Breast epithelium (tissue), 4 donors: ENCODE data around the gene GRIK1. TPM values are rescaled to one million over a fixed set of nuclear protein-coding genes. Genes with fewer than 3 reads are reported as not detected.

Experiments
- DNase-seq, 2 donors: peaks; one replicate each; pipeline ENCODE4 v3.0.0-alpha.2; 2019; ENCODE audit warnings: low spot score in 2 of 2
- H3K27ac ChIP-seq, 2 donors: fragments of 200-600 bp; sonication (generic) in 1 of 2; one replicate each; pipeline ENCODE4 v1.5.1; 2016 to 2019; ENCODE audit warnings: mild to moderate bottlenecking in 1 of 2
- H3K27me3 ChIP-seq, 2 donors: fragments of 200-600 bp; sonication (generic) in 1 of 2; one replicate each; pipeline versions ENCODE4 v1.5.1 to v1.6.0; 2017 to 2019; ENCODE audit warnings: control low read depth in 1 of 2, mild to moderate bottlenecking in 1 of 2
- H3K36me3 ChIP-seq: fragments of 200-600 bp; one replicate; pipeline ENCODE4 v1.5.1; 2019
- H3K4me1 ChIP-seq, 2 donors: fragments of 200-600 bp; sonication (generic); one replicate each; pipeline ENCODE4 v1.5.1; 2016 to 2019; ENCODE audit warnings: control low read depth in 1 of 2
- H3K4me3 ChIP-seq, 3 donors: fragments of 200-600 bp; sonication (generic); 1 replicate in 2 of 3; 2 replicates in 1 of 3; pipeline ENCODE4 v1.5.1; 2016 to 2019; ENCODE audit warnings: mild to moderate bottlenecking in 3 of 3, moderate library complexity in 2 of 3
- H3K9me3 ChIP-seq, 2 donors: fragments of 200-600 bp; sonication (generic) in 1 of 2; one replicate each; pipeline ENCODE4 v1.5.1; 2016 to 2019; ENCODE audit warnings: control low read depth in 1 of 2
- CTCF ChIP-seq, 3 donors: fragments of 450-650 bp; IDR thresholded peaks; one replicate each; pipeline ENCODE4 v1.5.1; 2016 to 2017; ENCODE audit warnings: antibody characterized with exemption in 3 of 3, mild to moderate bottlenecking in 3 of 3, moderate library complexity in 3 of 3
- POLR2A ChIP-seq: fragments of 450-650 bp; IDR thresholded peaks from one replicate; pipeline ENCODE4 v1.6.1; 2016; ENCODE audit warnings: antibody characterized with exemption, mild to moderate bottlenecking, moderate library complexity
- POLR2AphosphoS5 ChIP-seq, 3 donors: sonication (generic); formaldehyde crosslinking; IDR thresholded peaks; one replicate each; pipeline ENCODE4 v1.6.1; 2017; ENCODE audit warnings: antibody characterized with exemption in 3 of 3
- intact Hi-C: fragments of 100-400 bp; cut with DNase I; formaldehyde crosslinking; loops from one replicate; pipeline ENCODE4 v1.15.1; 2023; ENCODE audit warnings: low total_unique reads
- total RNA-seq, 3 donors: library from RNA; depleted of rRNA; stranded (reverse); fragments of >200 nt; gene quantifications; one replicate each; pipeline ENCODE4 v1.1.0, GENCODE V29; 2016

GRIK1 gene
- total RNA-seq, 3 donors from 2014 or later: 0.33 to 1.3 TPM; not detected in 1

DNA sequence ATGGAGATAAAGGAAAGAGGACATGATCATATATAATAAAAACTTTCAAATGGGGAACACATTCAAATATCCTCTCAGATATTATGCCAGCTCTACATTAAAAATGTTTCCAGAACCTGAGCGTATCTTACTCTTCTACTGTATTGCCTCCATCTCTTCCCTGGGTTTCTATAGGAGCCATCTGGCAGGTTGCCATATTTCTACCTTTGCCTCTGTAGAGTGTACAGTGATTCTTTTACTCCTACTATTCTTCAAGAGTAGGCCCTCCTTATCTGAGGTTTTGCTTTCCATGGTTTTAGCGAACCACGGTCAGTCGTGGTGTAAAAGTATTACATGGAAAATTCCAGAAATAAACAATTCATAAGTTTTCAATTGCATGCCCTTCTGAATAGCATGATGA is 259.5 kb downstream of the GRIK1 start:
- DNase-seq: no peak
- Histone ChIP-seq H3K36me3 (no peaks in the 10 kb centered on the region), H3K27me3 (no peaks in the 10 kb centered on the region), H3K27ac (no peak overlapping the region), H3K4me1 (no peaks in the 10 kb centered on the region), H3K9me3 (no peaks in the 10 kb centered on the region), H3K4me3 (no peak overlapping the region)
- intact Hi-C loops: no loop called here
- TF ChIP-seq POLR2A (no peak), CTCF (IDR thresholded peaks at IDR 0.05) (no peak), POLR2AphosphoS5 (IDR thresholded peaks at IDR 0.05) (no peak)

GRCh38 chr21:29678626-29679025 is 261.2 kb downstream of the GRIK1 start:
- no peaks in the 10 kb centered on the region for H3K27me3 ChIP-seq
- TF ChIP-seq POLR2AphosphoS5 (IDR thresholded peaks at IDR 0.05): no peak
- TF ChIP-seq POLR2A: no peak
- no peak for TF ChIP-seq CTCF (IDR thresholded peaks at IDR 0.05)
- H3K4me1 ChIP-seq: no peaks in the 10 kb centered on the region
- H3K36me3 ChIP-seq: no peaks in the 10 kb centered on the region
- H3K4me3 ChIP-seq: no peak overlapping the region
- intact Hi-C loops: no loop called here
- H3K9me3 ChIP-seq: no peaks in the 10 kb centered on the region
- H3K27ac ChIP-seq: no peak overlapping the region
- DNase-seq: no peak

DNA sequence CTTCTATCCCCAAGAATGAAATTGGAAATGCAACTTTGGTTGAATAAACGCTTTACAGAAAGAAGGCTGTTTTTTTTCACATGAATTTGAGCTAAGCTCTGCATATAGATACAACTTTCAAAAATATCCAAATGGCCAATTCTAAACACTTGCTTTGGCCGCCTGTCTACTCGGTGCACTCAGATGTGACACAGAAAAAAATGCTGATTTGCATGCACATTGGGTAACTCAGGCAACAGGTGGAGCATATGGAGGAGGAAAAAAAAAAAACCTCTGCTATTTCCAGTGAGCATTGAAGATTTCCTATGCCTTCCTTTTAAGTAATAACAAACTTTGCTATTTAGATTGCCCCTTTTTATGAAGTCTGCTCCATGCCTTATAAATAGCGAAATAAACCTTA is 262.5 kb downstream of the GRIK1 start:
- DNase-seq: no peak
- H3K4me1 ChIP-seq: no peaks in the 10 kb centered on the region
- no peaks in the 10 kb centered on the region for H3K9me3 ChIP-seq
- H3K4me3 ChIP-seq: no peak overlapping the region
- no peaks in the 10 kb centered on the region for H3K36me3 ChIP-seq
- H3K27ac ChIP-seq: no peak overlapping the region
- H3K27me3 ChIP-seq: no peaks in the 10 kb centered on the region
- intact Hi-C loops: no loop called here
- no peak for TF ChIP-seq CTCF (IDR thresholded peaks at IDR 0.05)
- no peak for TF ChIP-seq POLR2AphosphoS5 (IDR thresholded peaks at IDR 0.05)
- TF ChIP-seq POLR2A: no peak

- Histone ChIP-seq H3K9me3 (no peaks in the 10 kb centered on the region), H3K27ac (no peak overlapping the region), H3K36me3 (no peaks in the 10 kb centered on the region), H3K27me3 (no peaks in the 10 kb centered on the region), H3K4me3 (no peak overlapping the region), H3K4me1 (no peaks in the 10 kb centered on the region)
- intact Hi-C loops: no loop called here
- no peak for DNase-seq
- no peak for TF ChIP-seq POLR2A
- no peak for TF ChIP-seq POLR2AphosphoS5 (IDR thresholded peaks at IDR 0.05)
- TF ChIP-seq CTCF (IDR thresholded peaks at IDR 0.05): no peak
These were observed 263.4 kb downstream of the GRIK1 start for GRCh38 chr21:29676395-29676794.

DNA sequence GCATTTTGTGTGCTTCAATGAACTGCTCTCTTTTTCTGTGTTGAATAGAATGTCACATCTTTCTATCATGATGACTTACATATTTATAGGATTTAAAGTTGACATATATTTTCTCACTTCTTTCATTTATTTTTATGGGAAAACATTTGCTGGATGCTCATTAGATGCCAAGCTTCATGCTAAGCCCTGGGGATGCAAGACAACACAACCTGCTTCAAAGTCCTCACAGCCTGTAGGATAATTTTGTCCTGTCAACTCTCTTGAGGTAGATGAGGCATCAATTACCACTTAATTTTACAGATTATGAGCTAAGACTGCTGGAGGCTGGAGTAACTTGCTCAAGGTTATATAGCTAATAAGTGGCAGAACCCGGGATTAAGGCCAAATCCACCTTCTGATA is 264.3 kb downstream of the GRIK1 start:
- Histone ChIP-seq H3K27me3 (no peaks in the 10 kb centered on the region), H3K36me3 (no peaks in the 10 kb centered on the region), H3K9me3 (no peaks in the 10 kb centered on the region), H3K4me3 (no peak overlapping the region), H3K4me1 (no peaks in the 10 kb centered on the region), H3K27ac (no peak overlapping the region)
- intact Hi-C loops: no loop called here
- no peak for TF ChIP-seq CTCF (IDR thresholded peaks at IDR 0.05)
- no peak for DNase-seq
